T follicular helper cell (primary cell): ENCODE results near the gene BCAS4.
"Not testable (repeated sequence)": the region's sequence is repeated elsewhere in the genome, so short reads cannot be mapped to it uniquely, and the experiment has no call there.

Experiments used
- DNase-seq: peaks from one replicate; pipeline ENCODE4 v3.0.0-alpha.2; 2020; ENCODE audit warnings: low read depth

Gene BCAS4

DNA sequence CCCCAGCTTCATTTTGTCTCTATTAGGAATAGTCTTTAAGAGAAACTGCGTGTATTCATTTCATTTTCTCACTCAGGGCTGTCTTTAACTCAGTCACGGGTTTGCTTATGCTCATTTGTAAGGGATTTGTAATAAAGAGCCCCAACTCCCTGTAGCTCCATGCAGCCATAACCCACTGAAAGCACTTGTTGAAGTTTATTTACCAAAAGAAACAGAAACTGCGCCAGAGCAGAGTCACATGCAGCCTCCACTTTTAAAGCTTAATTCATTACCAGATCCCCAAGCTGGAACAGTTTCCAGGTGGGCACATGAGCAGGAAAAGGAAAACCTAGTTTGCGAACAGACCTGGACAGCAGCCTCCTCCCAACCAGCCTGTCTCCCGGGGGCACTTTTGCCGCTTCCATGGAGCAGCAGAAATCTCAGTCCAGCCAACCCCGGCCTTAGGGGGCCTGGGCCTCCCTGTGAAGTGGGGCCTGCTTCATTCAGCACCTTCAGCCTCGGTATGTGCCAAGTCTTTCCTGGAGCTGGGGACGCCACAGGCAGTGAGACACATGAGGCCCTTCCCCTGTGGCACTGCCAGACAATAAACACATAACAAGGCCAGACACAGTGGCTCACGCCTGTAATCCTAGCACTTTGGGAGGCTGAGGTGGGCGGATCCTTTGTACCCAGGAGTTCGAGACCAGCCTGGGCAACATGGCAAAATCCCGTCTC lies 4.5 kb downstream of the BCAS4 start:
- DNase-seq: no peak

DNA sequence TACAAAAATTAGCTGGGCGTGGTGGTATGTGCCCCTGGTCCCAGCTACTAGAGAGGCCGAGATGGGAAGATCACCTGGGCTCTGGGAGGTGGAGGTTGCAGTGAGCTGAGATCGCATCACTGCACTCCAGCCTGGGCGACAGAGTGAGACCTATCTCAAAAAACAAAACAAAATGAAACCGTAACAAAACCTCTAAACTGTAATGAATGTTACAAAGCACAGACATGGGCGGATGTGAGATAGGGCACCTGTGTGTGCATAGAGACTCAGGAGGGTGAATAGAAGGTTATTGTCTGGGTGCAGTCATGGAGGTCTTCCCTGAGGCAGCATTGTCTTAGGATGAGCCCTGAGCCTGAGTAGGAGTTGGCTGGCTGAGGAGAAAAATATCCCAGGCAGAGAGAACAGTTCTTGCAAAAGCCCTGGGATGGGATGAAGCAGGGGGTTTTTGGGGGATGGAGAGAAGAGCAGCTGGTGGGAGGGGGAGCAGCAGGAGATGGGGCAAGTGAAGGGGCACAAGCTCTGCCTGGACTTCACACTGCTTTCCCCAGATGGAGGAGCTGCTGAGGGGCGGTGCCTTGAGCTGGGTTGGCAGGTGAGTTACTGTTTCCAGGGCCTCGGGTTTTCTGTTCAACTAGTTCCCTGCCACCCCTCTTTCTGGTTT lies 5.2 kb downstream of the BCAS4 start:
- no peak for DNase-seq

DNA sequence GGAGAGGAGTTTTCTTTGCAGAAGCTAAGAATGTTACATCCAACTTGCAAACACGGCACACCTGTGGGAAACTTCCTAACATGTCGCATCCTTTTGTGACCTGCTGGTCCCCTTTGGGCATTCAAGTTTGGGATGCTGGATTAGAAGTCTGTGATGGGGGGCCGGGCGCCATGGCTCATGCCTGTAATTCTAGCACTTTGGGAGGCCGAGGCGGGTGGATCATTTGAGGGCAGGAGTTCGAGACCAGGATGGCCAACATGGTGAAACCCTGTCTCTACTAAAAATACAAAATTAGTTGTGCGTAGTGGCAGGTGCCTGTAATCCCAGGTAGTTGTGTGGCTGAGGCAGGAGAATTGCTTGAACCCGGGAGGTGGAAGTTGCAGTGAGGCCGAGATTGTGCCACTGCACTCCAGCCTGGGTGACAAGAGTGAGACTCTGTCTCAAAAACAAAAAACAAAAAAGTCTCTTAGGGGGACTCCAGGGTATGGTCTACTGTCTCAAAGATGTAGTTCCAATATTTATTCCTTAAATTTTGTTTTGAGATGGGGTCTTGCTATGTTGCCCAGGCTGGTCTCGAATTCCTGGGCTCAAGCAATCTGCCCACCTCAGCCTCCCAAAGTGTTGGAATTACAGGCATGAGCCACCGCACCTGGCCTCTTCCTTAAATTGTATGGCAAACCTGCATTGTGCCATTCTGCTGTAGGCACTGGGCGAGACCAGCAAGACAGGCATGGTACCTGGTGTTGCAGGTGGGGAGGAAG lies 6.3 kb downstream of the BCAS4 start:
- DNase-seq: not testable (repeated sequence)

DNA sequence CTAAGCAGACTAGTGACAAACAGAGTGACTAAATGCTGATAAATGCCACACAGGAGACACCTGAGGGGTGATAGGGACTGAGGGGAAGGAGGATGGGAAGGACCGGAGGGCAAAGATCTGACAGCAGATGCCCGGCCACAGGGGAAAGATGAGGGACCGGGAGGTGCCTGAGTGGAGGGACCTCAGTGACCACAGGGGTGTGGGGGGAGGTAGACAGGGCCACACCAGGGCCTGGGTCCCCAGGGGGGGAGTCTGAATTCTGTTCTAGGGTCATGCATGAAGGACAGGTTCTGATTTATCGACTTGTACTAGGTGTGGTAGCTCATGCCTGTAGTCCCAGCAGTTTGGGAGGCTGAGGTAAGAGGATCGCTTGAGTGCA lies 6.9 kb downstream of the BCAS4 start:
- no peak for DNase-seq

DNA sequence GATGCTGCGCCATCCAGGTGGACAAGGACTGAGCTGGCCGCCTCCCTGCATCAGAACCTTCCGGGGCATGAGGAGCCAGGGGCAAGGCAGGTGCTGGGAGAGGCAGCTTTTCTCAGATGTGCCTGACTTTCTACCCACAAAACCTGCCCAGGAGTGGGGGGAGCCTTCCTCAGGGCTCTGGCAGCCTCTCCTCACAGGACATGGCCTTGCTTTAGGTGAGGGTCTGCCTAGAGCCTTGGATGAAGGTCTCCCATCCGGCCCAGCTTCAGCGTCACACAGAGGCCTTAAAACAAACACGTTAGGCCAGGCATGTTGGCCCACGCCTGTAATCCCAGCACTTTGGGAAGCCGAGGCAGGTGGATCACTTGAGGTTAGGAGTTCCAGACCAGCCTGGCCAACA lies 7.4 kb downstream of the BCAS4 start:
- no peak for DNase-seq

DNA sequence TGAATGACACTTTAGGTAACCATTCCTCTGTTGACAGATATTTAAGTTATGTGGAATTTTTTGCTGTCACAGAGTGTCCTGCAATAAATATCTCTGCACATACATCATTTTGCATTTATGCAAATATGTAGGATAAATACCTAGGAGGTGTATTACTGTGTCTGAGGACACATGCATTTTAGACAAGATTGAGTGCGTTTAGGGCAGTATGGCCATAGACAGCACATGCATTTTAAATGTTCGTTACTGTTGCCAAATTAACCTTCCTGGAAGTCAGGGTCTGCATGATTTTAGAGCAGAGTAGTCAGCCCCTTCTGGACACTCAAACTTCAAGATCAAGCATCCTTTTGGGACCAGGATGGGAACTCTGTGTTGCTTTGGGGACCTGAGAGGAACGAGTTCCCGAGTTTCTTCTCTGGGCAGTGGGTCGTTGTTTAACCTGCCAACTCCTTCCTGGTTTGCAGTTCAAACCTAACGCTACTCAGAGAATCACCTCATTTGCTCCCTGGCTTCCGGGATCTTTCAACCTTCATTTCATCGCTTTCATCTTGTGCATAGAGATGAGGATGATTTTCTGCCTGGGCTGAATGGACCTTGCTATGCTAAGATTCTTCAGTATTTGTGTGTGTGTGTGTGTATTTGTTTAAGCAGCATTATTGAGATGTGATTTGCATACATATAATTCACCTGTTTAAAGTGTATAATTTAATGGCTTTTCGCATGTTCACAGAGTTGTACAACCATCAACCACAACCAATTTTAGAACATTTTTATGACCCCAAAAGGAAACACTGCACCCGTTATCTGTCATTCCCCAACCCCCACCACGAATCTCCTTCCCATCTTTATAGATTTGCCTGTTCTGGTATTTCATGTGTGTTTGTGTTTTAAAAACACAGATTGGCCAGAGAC lies 9.8 kb downstream of the BCAS4 start:
- DNase-seq: peak; percentile 8

DNA sequence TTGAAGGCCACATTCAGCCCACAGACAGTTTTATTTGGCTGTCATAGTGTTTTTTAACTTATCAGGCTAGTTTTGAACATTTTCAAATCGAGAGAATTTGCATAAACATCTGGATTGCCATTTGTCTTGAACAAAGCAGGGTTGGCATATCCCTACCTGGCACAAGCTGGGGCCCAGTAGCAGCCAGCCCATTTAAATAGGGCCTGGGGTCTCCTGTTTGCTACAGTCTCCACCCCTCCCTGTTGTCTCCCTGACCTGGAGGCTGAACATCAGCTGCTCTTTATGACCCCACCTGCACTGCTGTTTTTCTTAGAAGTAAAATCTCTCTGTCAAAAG lies 10.5 kb downstream of the BCAS4 start:
- no peak for DNase-seq

DNA sequence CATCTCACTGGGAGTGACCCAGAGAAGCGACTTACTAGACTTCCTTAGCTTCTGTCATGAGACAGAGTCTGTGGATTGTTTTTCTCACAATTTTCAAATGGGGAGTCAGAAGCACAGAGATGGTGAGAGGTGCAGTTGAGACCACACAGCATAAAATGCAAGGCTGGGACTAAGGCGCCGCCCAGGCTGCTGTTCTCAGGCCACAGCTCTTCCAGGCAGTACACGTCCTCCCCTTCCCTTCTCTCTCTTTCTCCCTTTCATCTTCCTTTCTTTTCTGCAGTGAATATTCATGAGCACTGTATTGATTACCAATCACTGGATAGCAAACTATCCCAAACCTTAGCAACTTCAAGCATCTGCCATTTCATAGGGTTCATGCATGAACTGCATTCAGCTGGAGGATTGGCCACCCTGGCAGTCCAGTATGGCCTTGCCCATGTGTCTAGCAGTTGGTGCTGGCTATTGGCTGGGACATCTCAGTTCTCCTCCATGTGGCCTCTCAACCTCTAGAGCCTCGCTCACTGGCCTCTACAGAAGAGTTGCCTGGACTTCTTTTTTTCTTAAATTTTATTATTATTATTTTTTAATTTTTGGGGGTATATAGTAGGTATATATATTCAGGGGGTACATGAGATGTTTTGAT lies 11.4 kb downstream of the BCAS4 start:
- DNase-seq: no peak

DNA sequence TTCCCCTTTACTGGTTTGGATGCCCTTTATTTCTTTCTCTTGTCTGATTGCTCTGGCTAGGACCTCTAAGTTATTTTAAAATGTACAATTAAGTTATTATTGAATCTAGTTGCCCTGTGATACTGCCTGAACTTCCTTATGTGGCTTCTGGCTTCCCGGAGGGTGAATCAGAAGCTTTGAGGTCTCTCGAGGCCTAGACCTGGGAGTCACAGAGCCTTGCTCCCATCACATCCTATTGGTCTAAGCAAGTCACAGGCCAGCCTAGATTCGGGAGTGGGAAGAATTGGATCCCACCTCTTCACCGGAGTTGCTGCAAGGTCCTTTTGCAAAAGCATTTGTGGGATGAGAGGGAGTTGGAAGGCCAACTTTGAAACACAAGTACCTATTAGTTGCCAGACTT lies 15.2 kb downstream of the BCAS4 start:
- DNase-seq: no peak

DNA sequence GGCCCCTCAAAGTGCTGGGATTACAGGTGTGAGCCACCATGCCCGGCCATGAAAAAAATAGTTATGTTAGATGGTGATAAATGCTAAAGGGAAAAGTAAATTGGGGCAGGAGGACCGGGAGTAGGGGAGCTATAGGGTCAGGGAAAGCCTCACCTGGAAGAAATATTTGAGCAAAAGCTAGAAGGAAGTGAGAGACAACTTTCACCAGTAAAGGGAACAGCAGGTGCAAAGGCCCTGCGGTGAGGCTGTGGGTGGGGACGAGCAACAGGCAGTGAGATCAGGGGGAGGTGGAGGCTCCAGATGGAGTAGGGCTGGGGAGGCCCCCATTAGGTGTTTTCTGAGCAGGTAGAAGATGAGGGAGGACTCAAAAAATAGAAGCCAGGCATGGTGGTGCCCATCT lies 16.0 kb downstream of the BCAS4 start:
- DNase-seq: no peak

DNA sequence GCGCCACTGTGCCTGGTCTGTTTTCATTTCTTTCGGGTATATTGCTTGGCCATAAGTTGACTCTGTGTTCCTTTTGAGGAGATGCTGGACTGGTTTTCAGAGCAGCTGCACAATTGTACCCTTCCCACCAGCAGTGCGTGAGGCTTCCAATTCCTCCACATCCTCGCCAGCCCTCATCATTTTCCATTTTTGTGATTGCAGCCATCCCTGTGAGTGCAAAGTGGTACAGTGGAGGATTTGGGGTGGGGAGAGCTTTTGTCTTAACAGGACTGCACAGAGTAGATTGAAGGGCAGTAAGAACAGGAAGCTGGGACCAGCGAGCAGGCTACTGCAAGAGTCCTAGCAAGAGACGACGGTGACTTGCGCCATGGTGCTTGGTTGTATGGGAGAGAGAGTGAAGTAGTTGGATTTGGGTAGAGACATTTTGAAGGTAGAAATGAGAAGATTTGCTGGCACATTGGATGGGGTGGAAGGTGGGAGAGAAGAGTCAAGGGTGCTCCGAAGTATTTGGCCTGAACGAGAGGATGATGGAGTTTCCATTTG lies 18.3 kb downstream of the BCAS4 start:
- no peak for DNase-seq

DNA sequence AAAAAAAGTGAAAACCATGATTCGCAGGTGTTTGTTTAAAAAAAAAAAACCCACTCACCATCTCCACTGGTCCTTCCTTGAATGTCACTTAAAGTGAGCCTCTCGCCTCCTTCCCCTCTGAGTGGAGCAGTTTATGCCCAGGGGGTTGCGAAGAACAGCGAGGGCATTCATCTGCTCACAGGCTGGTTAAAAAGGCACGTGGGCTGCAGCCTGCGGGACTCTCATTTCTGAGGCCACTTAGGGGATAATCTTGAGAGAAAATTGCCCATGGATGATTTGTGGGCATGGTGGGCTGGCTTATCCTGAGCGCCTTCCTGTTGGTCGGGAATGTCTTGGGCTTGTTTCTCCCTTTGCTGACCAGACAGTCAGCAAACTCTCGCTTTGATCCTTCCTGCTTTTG lies 18.9 kb downstream of the BCAS4 start:
- DNase-seq: no peak

DNA sequence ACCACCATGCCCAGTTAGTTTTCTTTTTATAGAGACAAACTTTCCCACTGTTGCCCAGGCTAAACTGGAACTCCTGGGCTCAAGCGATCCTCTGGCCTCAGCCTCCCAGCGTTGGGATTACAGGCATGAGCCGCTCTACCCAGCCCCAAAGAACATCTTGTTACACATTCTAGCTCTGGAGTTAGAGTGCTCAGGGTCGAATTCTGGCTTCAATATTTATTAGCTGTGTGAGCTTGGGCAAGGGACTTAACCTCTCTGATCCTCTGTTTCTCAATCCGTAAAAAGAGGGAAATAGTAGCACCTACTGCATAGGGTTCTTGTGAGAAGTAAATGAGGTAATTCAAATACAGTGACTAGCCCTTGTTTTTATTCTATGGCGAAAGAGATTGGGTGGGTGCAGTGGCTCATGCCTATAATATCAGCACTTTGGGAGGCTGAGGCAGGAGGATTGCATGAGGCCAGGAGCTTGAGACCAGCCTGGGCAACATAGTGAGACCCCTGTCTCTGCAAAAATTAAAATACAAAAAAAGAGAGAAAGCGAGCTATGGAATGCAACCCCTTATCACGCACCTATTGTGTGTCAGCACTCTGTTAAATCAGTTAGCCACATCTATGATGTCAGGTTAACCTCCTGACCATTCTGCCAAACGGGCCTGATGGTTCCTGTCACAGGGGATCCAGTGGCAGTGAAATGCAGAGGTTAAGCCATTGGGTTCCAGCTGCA lies 19.7 kb downstream of the BCAS4 start:
- no peak for DNase-seq

DNA sequence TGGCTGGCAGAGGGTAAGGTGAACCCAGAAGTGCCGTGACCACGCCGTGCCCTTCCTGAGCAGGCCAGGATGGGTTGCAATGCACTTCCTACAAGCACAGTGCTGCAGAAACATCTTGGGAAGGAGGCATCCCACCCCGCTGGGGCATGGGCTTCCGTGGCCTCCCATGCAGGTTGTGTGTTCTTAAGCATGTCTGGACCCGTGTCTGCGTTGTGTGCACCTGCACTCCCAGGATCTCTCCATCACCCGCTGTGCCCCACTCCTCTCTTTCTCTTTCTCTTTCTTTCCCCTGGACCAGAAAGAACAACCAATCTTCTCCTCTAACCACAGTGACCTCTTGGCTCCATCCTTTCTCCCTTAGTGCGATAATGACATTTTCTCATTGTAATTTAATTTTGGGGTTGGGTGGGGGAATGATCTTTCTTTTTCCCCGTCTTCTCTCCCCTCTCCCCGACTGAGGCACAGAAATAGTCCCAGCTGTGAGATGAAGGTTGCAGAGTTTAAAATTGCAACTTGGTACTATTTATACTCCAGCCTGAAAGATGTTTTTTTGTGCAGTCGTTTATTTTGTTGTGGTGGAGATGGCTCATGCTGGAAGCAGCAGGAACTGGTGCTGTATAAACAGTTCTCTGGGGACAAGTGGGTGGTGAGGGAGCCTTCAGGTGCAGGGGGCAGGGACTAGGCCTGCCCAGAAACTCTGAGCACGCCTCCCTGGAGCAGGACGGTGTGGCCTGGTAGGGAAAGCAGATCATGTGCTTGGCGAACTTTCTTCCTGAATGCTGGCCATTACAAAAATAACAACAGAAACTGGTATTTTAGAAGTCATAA lies 20.5 kb downstream of the BCAS4 start:
- no peak for DNase-seq

DNA sequence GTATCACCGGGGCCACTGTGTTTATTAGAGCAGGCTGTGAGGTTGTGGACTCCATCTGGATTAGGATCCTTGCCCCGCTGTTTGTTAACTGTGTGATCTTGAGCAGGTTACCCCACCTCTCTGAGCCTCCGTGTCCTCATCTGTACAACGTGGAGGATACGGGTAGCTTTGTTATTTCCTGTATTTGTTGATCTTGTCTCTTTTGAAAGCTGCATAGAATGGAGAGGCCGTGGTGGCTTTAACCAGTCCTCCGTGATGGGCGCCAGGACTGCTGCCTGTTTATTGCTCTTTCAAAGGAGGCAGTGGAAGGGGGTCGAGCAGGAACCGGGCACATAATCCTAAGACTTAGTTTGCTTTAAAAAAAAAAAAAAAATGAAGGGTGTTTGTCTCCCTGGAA lies 22.9 kb downstream of the BCAS4 start:
- no peak for DNase-seq

DNA sequence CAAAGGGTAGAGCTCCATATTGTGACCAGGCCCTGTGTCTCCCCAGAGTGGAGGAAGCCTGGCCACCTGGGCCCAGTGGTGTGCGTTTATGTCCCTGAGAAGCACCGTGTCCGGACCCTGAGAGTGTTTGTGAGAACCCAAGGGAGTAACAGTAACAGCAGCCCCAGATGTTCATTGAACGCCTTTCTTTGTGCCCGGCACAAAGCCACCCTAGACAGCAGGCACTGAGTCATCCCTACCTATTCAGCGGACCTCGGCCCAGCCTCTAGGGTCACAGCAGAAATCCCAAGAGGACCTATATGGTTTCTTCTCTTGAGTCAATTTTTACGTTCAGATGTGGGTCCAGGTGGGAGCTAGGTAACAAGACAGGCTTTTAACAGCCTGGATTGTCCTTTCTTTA lies 24.5 kb downstream of the BCAS4 start:
- no peak for DNase-seq

DNA sequence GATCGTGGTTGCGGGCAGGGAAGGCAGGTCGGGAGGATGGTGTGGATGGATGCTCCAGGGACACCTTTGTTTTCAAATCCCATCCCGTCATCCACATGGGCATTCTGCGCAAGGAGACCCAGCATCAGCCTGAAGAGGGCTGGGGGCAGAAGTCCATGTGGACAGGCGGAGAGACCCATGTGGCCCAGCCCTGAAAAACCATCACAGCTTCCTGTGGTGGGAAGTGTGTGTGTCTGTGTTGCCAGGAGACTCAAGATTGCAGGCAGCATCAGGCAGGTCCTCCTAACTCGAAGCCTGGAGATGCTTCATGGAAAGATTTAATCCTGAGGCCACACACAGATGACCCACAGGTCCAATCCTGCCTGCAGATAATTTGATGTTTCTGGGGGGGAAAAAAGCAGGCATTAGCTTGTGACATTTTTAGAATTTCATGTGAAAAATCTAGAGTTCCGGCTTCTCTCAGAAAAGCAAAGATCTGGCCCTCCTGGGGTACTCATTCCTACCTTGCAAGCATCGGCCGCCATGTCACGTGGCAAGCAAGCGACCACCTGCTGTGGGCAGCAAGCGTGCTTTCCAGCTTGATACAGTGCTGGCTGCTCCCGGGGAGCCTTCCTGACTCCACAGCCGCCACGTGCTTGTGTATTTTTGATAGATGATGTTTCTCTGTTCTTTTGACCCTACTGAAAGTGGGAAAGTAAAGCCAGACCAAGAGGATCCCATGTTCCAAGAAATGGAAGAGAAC lies 25.8 kb downstream of the BCAS4 start:
- no peak for DNase-seq

DNA sequence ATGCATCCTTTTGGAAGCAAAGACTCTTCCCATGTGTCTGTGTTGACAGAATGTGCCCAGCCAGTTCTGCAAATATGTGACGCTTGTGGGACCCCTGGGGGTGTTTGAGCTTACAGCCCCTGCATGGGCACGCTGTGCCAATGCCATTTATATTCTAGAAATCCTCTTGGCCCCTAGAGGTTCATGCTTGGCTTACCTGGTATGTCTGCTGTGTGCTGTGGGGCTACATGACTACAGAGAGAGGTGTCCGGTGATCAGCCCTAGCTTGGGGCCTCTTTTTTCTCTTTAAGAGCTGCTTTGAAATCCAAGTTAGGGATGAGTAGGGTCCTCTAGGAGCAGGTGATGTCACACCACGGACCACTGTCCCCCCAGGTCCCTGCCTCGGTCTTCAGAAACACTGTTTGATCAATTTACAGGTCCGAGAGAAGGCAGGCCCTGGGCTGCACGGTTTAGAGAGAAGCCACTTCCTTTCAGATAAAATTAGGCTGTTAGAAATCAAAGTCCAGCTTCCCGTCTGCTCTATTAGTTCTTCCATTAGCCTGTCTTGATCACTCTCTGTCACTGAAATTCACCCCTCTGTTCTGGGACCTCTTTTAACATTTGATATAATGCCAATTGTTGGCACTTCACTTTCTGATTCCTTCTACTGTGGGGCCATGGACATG lies 26.5 kb downstream of the BCAS4 start:
- no peak for DNase-seq

DNA sequence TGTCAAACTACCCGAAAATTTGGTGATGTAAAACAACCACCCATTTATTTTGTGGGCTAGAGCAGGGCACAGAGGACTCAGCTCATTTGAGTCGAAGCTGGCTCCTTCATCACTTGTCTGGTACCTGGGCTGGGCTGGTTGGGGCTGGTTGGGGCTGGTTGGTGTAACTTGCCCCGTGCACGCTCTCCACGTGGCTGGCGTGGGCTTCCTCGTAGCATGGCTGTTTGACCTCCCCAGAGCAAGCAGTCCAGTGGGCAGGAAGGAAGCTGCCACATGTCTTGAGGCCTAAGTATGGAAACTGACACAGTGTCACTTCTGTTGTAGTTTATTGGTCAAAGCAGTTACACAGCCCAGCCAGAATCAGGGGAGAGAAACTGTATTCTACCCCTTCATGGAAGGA lies 27.1 kb downstream of the BCAS4 start:
- DNase-seq: no peak
